Hepatocyte (in vitro differentiated cells): ENCODE measurements around the gene HOXC9. TPM values are rescaled to one million over a fixed set of nuclear protein-coding genes. Genes with fewer than 3 reads are reported as not detected.
"Not testable (repeated sequence)": the region's sequence is repeated elsewhere in the genome, so short reads cannot be mapped to it uniquely, and the experiment has no call there.

ENCODE experiments used
- DNase-seq: peaks from one replicate; pipeline ENCODE4 v3.0.0-alpha.2; 2016; ENCODE audit warnings: low spot score
- H2AFZ ChIP-seq: fragments of 200-600 bp; sonication (generic); 2 replicates; pipeline ENCODE4 v1.6.0; 2016; ENCODE audit warnings: antibody characterized with exemption, mild to moderate bottlenecking
- H3K27ac ChIP-seq: fragments of 200-600 bp; sonication (generic); 2 replicates; pipeline ENCODE4 v1.5.1; 2016; ENCODE audit warnings: mild to moderate bottlenecking
- H3K27me3 ChIP-seq: fragments of 200-600 bp; sonication (generic); 2 replicates; pipeline ENCODE4 v1.6.1; 2016
- H3K36me3 ChIP-seq: fragments of 200-600 bp; sonication (generic); replicated peaks from 2 replicates; pipeline ENCODE4 v1.5.1; 2016; ENCODE audit warnings: low read depth; ENCODE audit not compliant: insufficient read depth
- H3K4me1 ChIP-seq: fragments of 200-600 bp; sonication (generic); 2 replicates; pipeline ENCODE4 v1.5.1; 2016; ENCODE audit warnings: mild to moderate bottlenecking, moderate library complexity; ENCODE audit not compliant: insufficient read depth
- H3K4me2 ChIP-seq: fragments of 200-600 bp; sonication (generic); 2 replicates; pipeline ENCODE4 v1.6.0; 2016
- H3K4me3 ChIP-seq: fragments of 200-600 bp; sonication (generic); 2 replicates; pipeline ENCODE4 v1.5.1; 2016; ENCODE audit warnings: mild to moderate bottlenecking
- H3K79me2 ChIP-seq: fragments of 200-600 bp; sonication (generic); 2 replicates; pipeline ENCODE4 v1.6.0; 2017; ENCODE audit warnings: mild to moderate bottlenecking
- H3K9me2 ChIP-seq: fragments of 200-600 bp; sonication (generic); replicated peaks from 2 replicates; pipeline ENCODE4 v1.6.0; 2017; ENCODE audit warnings: mild to moderate bottlenecking; ENCODE audit not compliant: insufficient read depth
- H3K9me3 ChIP-seq: fragments of 200-600 bp; sonication (generic); 2 replicates; pipeline ENCODE4 v1.5.1; 2016; ENCODE audit warnings: low read depth, mild to moderate bottlenecking
- H4K20me1 ChIP-seq: fragments of 200-600 bp; sonication (generic); 2 replicates; pipeline ENCODE4 v1.6.0; 2016; ENCODE audit warnings: mild to moderate bottlenecking; ENCODE audit not compliant: insufficient read depth, poor library complexity, severe bottlenecking
- EZH2 ChIP-seq: fragments of 200-600 bp; sonication (generic); IDR thresholded peaks from 2 replicates; pipeline ENCODE4 v1.6.1; 2016; ENCODE audit warnings: antibody characterized with exemption, mild to moderate bottlenecking, borderline replicate concordance
- EZH2phosphoT487 ChIP-seq: fragments of 200-600 bp; sonication (generic); IDR thresholded peaks from one replicate; pipeline ENCODE4 v1.6.1; 2018; ENCODE audit warnings: antibody characterized with exemption, mild to moderate bottlenecking, low read depth, moderate library complexity; ENCODE audit not compliant: unreplicated experiment, severe bottlenecking
- WGBS: methylation state at CpG from one replicate; pipeline ENCODE4 v1.1.6; 2016; ENCODE audit warnings: low lambda C conversion rate; ENCODE audit errors: missing lambda C conversion rate; 5-methylcytosine and 5-hydroxymethylcytosine counted together
- polyA plus RNA-seq: library from polyadenylated mRNA; unstranded; fragments of >200 nt; fragmentation: Nextera tagmentation; extraction: Ambion mirVana; gene quantifications from 2 replicates; pipeline ENCODE4 v1.2.1, GENCODE V29; 2016
- total RNA-seq: library from RNA; depleted of rRNA; stranded (reverse); fragments of >200 nt; gene quantifications from 2 replicates; pipeline ENCODE4 v1.2.3, GENCODE V29; 2014
- TF ChIP-seq, protein P1 (sequence below): fragments of 200-600 bp; sonication (generic); IDR thresholded peaks from 2 replicates; pipeline ENCODE4 v1.5.1; 2016; ENCODE audit warnings: antibody characterized with exemption, mild to moderate bottlenecking; ENCODE audit not compliant: poor library complexity

Gene HOXC9
- total and polyA plus RNA-seq, 2 experiments from 2014 or later = 0.10 to 4.1 TPM

DNA sequence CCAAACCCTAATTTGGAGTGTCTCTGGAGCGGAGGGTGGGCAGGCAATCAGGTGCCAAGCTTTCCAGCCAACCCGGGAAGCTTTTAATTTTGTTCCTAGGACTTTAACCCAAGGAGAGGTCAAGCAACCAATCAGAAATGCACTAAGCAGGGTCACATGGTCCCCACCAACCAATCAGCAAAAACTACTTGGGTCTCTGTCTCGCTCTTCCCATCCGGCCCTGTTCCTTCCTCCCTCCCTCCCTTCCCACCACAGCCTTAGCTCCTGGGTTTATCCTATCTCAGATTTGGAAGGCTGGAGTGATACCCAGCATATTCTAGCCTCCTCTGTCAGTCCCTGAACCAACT lies 40.2 kb downstream of the HOXC9 start:
- H3K27ac ChIP-seq = no peak overlapping the region
- H4K20me1 ChIP-seq = no peaks in the 10 kb centered on the region
- H3K36me3 ChIP-seq = no peaks in the 10 kb centered on the region
- H3K27me3 ChIP-seq = peaks cover 81% of the 10 kb centered on the region
- H3K4me2 ChIP-seq = no peak overlapping the region
- peaks cover 8% of the 10 kb centered on the region for H3K4me1 ChIP-seq
- H3K4me3 ChIP-seq = no peak overlapping the region
- H2AFZ ChIP-seq = no peak overlapping the region
- no peaks in the 10 kb centered on the region for H3K9me2 ChIP-seq
- TF ChIP-seq EZH2 (no peak), EZH2phosphoT487 (no peak)
- TF ChIP-seq, protein P1, sequence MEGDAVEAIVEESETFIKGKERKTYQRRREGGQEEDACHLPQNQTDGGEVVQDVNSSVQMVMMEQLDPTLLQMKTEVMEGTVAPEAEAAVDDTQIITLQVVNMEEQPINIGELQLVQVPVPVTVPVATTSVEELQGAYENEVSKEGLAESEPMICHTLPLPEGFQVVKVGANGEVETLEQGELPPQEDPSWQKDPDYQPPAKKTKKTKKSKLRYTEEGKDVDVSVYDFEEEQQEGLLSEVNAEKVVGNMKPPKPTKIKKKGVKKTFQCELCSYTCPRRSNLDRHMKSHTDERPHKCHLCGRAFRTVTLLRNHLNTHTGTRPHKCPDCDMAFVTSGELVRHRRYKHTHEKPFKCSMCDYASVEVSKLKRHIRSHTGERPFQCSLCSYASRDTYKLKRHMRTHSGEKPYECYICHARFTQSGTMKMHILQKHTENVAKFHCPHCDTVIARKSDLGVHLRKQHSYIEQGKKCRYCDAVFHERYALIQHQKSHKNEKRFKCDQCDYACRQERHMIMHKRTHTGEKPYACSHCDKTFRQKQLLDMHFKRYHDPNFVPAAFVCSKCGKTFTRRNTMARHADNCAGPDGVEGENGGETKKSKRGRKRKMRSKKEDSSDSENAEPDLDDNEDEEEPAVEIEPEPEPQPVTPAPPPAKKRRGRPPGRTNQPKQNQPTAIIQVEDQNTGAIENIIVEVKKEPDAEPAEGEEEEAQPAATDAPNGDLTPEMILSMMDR = no peak
- no peak for DNase-seq
- H3K9me3 ChIP-seq = no peaks in the 10 kb centered on the region
- WGBS = 80% methylated on average over 4 of the region's 4 CpGs
- H3K79me2 ChIP-seq = no peaks in the 10 kb centered on the region

DNA sequence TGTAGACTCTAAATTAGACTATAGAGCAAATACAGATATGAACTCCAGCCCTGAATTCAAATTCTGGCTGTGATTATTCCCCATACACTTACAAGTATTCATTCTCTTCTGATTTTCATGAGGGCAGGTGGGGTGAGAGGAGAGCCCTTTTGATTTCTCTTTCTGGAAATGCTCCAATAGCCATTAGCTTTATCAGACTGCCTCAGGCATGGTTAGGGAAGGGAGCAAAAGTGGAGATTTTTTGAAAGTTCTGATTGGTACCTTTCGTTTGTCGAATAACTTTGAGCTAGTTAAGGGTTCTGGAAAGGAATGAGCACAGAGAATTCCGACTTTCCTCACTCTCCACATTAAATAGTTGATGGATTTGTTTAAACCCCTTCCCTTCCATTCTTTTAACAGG lies 40.7 kb downstream of the HOXC9 start:
- H3K9me2 ChIP-seq = no peaks in the 10 kb centered on the region
- H2AFZ ChIP-seq = no peak overlapping the region
- no peaks in the 10 kb centered on the region for H3K79me2 ChIP-seq
- no peak overlapping the region for H3K4me2 ChIP-seq
- 63% methylated on average over 3 of the region's 3 CpGs for WGBS
- no peak for DNase-seq
- H3K4me1 ChIP-seq = peaks cover 8% of the 10 kb centered on the region
- H3K36me3 ChIP-seq = no peaks in the 10 kb centered on the region
- peaks cover 81% of the 10 kb centered on the region for H3K27me3 ChIP-seq
- H3K27ac ChIP-seq = no peak overlapping the region
- TF ChIP-seq, protein P1 = no peak
- no peak for TF ChIP-seq EZH2
- no peak for TF ChIP-seq EZH2phosphoT487
- no peak overlapping the region for H3K4me3 ChIP-seq
- no peaks in the 10 kb centered on the region for H4K20me1 ChIP-seq
- no peaks in the 10 kb centered on the region for H3K9me3 ChIP-seq

DNA sequence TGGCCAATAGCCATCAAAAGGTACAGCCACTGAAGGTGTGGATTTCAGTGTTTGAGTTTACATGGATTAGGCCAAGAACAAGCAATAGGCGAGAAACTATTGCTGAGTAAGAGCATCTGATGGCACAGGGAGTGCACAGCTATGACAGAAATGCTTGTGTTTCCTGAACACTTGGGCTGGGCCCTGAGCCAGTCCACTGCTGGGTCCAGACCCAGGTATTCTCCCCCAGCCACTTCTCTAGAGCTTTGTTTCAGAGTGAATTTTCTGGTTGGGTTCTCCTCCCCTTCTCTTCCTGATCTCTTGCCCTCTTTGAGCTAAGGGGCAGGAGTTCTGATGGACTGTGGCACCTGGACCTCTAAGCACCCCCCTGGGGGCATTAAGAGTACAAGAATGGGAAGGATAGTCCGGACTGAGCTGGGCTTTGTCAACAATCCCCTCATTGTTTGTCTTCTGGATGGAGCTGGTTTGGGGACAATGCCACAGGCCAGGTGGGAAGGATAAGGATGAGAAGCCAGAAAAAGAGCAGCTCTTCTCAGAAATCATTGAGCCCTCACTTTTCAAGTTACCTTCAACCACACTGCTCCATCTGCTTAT lies 41.2 kb downstream of the HOXC9 start:
- H3K4me2 ChIP-seq = no peak overlapping the region
- H3K27ac ChIP-seq = no peak overlapping the region
- H2AFZ ChIP-seq = no peak overlapping the region
- H3K4me3 ChIP-seq = no peak overlapping the region
- no peak for DNase-seq
- H3K9me2 ChIP-seq = no peaks in the 10 kb centered on the region
- H3K4me1 ChIP-seq = peaks cover 8% of the 10 kb centered on the region
- H3K79me2 ChIP-seq = no peaks in the 10 kb centered on the region
- TF ChIP-seq, protein P1 = no peak
- no peak for TF ChIP-seq EZH2
- TF ChIP-seq EZH2phosphoT487 = no peak
- no peaks in the 10 kb centered on the region for H3K36me3 ChIP-seq
- H3K9me3 ChIP-seq = no peaks in the 10 kb centered on the region
- H3K27me3 ChIP-seq = peaks cover 81% of the 10 kb centered on the region
- no peaks in the 10 kb centered on the region for H4K20me1 ChIP-seq
- 63% methylated on average over 2 of the region's 2 CpGs for WGBS

DNA sequence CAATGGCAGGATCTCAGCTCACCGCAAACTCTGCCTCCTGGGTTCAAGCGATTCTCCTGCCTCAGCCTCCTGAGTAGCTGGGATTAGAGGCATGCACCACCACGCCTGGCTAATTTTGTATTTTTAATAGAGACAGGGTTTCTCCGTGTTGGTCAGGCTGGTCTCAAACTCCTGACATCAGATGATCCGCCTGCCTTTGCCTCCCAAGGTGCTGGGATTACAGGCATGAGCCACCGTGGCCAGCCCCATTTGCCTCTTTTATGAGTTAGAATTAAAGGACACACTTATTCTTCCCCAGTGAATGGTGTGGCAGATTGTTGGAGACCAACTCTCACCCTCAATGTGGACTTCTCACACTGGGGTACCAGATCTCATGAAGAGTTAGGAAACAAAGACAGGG lies 42.1 kb downstream of the HOXC9 start:
- H4K20me1 ChIP-seq, H3K9me2 ChIP-seq, H3K36me3 ChIP-seq, H3K4me3 ChIP-seq, H3K79me2 ChIP-seq, H2AFZ ChIP-seq, H3K9me3 ChIP-seq, H3K4me2 ChIP-seq, H3K27ac ChIP-seq, DNase-seq: not testable (repeated sequence)
- peaks cover 11% of the 10 kb centered on the region for H3K4me1 ChIP-seq
- WGBS = 62% methylated on average over 5 of the region's 6 CpGs
- peaks cover 82% of the 10 kb centered on the region for H3K27me3 ChIP-seq
